ENCODE measurements around the gene MGAT4C.

MGAT4C gene

GRCh38 chr12:86233126-86233525 lies 23.1 kb downstream of the MGAT4C start:
- no peaks in the 10 kb centered on the region for H3K36me3 ChIP-seq (ENCODE audit: control insufficient read depth in 5 of 5, insufficient read depth in 5 of 5, low read length in 5 of 5)
- H3K27me3 ChIP-seq (ENCODE audit: control insufficient read depth in 5 of 5, insufficient read depth in 4 of 5, low read length in 5 of 5) = no peaks in the 10 kb centered on the region
- H3K4me1 ChIP-seq (ENCODE audit: control insufficient read depth in 5 of 5, insufficient read depth in 5 of 5, low read length in 5 of 5) = no peaks in the 10 kb centered on the region
- H3K27ac ChIP-seq (ENCODE audit: low read depth, low read length) = no peak overlapping the region
- H3K9me3 ChIP-seq (ENCODE audit: control insufficient read depth in 5 of 5, low read length in 5 of 5) = no peaks in the 10 kb centered on the region
- no peak overlapping the region for H3K4me3 ChIP-seq (ENCODE audit: low read depth in 1 of 5, low read length in 5 of 5)
- no peak overlapping the region for H3K9ac ChIP-seq (ENCODE audit: low read length in 5 of 5)

- Histone ChIP-seq H3K4me3 (ENCODE audit: low read depth in 1 of 5, low read length in 5 of 5) (no peak overlapping the region), H3K9me3 (ENCODE audit: control insufficient read depth in 5 of 5, low read length in 5 of 5) (peaks cover 0 to 2% (median 0%) of the 10 kb centered on the region in 5 donors), H3K9ac (ENCODE audit: low read length in 5 of 5) (no peak overlapping the region), H3K36me3 (ENCODE audit: control insufficient read depth in 5 of 5, insufficient read depth in 5 of 5, low read length in 5 of 5) (no peaks in the 10 kb centered on the region), H3K27me3 (ENCODE audit: control insufficient read depth in 5 of 5, insufficient read depth in 4 of 5, low read length in 5 of 5) (no peaks in the 10 kb centered on the region), H3K27ac (ENCODE audit: low read depth, low read length) (no peak overlapping the region), H3K4me1 (ENCODE audit: control insufficient read depth in 5 of 5, insufficient read depth in 5 of 5, low read length in 5 of 5) (no peaks in the 10 kb centered on the region)
Measured at GRCh38 chr12:86230516-86231146, 25.6 kb downstream of the MGAT4C start.

GRCh38 chr12:86229772-86230171 lies 26.4 kb downstream of the MGAT4C start:
- Histone ChIP-seq H3K4me1 (ENCODE audit: control insufficient read depth in 5 of 5, insufficient read depth in 5 of 5, low read length in 5 of 5) (no peaks in the 10 kb centered on the region), H3K27ac (ENCODE audit: low read depth, low read length) (no peak overlapping the region), H3K9ac (ENCODE audit: low read length in 5 of 5) (no peak overlapping the region), H3K4me3 (ENCODE audit: low read depth in 1 of 5, low read length in 5 of 5) (no peak overlapping the region), H3K27me3 (ENCODE audit: control insufficient read depth in 5 of 5, insufficient read depth in 4 of 5, low read length in 5 of 5) (no peaks in the 10 kb centered on the region), H3K9me3 (ENCODE audit: control insufficient read depth in 5 of 5, low read length in 5 of 5) (peaks cover 0 to 6% (median 0%) of the 10 kb centered on the region in 5 donors), H3K36me3 (ENCODE audit: control insufficient read depth in 5 of 5, insufficient read depth in 5 of 5, low read length in 5 of 5) (no peaks in the 10 kb centered on the region)

GRCh38 chr12:86228656-86229055 lies 27.5 kb downstream of the MGAT4C start:
- Histone ChIP-seq H3K9me3 (ENCODE audit: control insufficient read depth in 5 of 5, low read length in 5 of 5) (peaks cover 0 to 6% (median 0%) of the 10 kb centered on the region in 5 donors), H3K36me3 (ENCODE audit: control insufficient read depth in 5 of 5, insufficient read depth in 5 of 5, low read length in 5 of 5) (no peaks in the 10 kb centered on the region), H3K4me3 (ENCODE audit: low read depth in 1 of 5, low read length in 5 of 5) (no peak overlapping the region), H3K9ac (ENCODE audit: low read length in 5 of 5) (no peak overlapping the region), H3K27me3 (ENCODE audit: control insufficient read depth in 5 of 5, insufficient read depth in 4 of 5, low read length in 5 of 5) (no peaks in the 10 kb centered on the region), H3K4me1 (ENCODE audit: control insufficient read depth in 5 of 5, insufficient read depth in 5 of 5, low read length in 5 of 5) (no peaks in the 10 kb centered on the region), H3K27ac (ENCODE audit: low read depth, low read length) (no peak overlapping the region)

- Histone ChIP-seq H3K27me3 (ENCODE audit: control insufficient read depth in 5 of 5, insufficient read depth in 4 of 5, low read length in 5 of 5) (no peaks in the 10 kb centered on the region), H3K27ac (ENCODE audit: low read depth, low read length) (no peak overlapping the region), H3K36me3 (ENCODE audit: control insufficient read depth in 5 of 5, insufficient read depth in 5 of 5, low read length in 5 of 5) (no peaks in the 10 kb centered on the region), H3K4me1 (ENCODE audit: control insufficient read depth in 5 of 5, insufficient read depth in 5 of 5, low read length in 5 of 5) (no peaks in the 10 kb centered on the region), H3K9me3 (ENCODE audit: control insufficient read depth in 5 of 5, low read length in 5 of 5) (peaks cover 0 to 8% (median 0%) of the 10 kb centered on the region in 5 donors), H3K9ac (ENCODE audit: low read length in 5 of 5) (no peak overlapping the region), H3K4me3 (ENCODE audit: low read depth in 1 of 5, low read length in 5 of 5) (no peak overlapping the region)
Measured at GRCh38 chr12:86226481-86226880, 29.7 kb downstream of the MGAT4C start.

GRCh38 chr12:86216591-86216990 lies 39.6 kb downstream of the MGAT4C start:
- H3K4me3 ChIP-seq (ENCODE audit: low read depth in 1 of 5, low read length in 5 of 5) = no peak overlapping the region
- no peaks in the 10 kb centered on the region for H3K27me3 ChIP-seq (ENCODE audit: control insufficient read depth in 5 of 5, insufficient read depth in 4 of 5, low read length in 5 of 5)
- no peak overlapping the region for H3K27ac ChIP-seq (ENCODE audit: low read depth, low read length)
- no peak overlapping the region for H3K9ac ChIP-seq (ENCODE audit: low read length in 5 of 5)
- no peaks in the 10 kb centered on the region for H3K36me3 ChIP-seq (ENCODE audit: control insufficient read depth in 5 of 5, insufficient read depth in 5 of 5, low read length in 5 of 5)
- H3K9me3 ChIP-seq (ENCODE audit: control insufficient read depth in 5 of 5, low read length in 5 of 5) = no peaks in the 10 kb centered on the region
- H3K4me1 ChIP-seq (ENCODE audit: control insufficient read depth in 5 of 5, insufficient read depth in 5 of 5, low read length in 5 of 5) = no peaks in the 10 kb centered on the region

- Histone ChIP-seq H3K36me3 (ENCODE audit: control insufficient read depth in 5 of 5, insufficient read depth in 5 of 5, low read length in 5 of 5) (no peaks in the 10 kb centered on the region), H3K9me3 (ENCODE audit: control insufficient read depth in 5 of 5, low read length in 5 of 5) (no peaks in the 10 kb centered on the region), H3K4me1 (ENCODE audit: control insufficient read depth in 5 of 5, insufficient read depth in 5 of 5, low read length in 5 of 5) (no peaks in the 10 kb centered on the region), H3K27ac (ENCODE audit: low read depth, low read length) (no peak overlapping the region), H3K27me3 (ENCODE audit: control insufficient read depth in 5 of 5, insufficient read depth in 4 of 5, low read length in 5 of 5) (no peaks in the 10 kb centered on the region), H3K4me3 (ENCODE audit: low read depth in 1 of 5, low read length in 5 of 5) (no peak overlapping the region), H3K9ac (ENCODE audit: low read length in 5 of 5) (no peak overlapping the region)
Measured at GRCh38 chr12:86213012-86213411, 43.2 kb downstream of the MGAT4C start.

GRCh38 chr12:86198696-86199444 lies 57.3 kb downstream of the MGAT4C start:
- H3K36me3 ChIP-seq (ENCODE audit: control insufficient read depth in 5 of 5, insufficient read depth in 5 of 5, low read length in 5 of 5) = no peaks in the 10 kb centered on the region
- H3K27ac ChIP-seq (ENCODE audit: low read depth, low read length) = no peak overlapping the region
- H3K4me3 ChIP-seq (ENCODE audit: low read depth in 1 of 5, low read length in 5 of 5) = no peak overlapping the region
- H3K4me1 ChIP-seq (ENCODE audit: control insufficient read depth in 5 of 5, insufficient read depth in 5 of 5, low read length in 5 of 5) = no peaks in the 10 kb centered on the region
- H3K9ac ChIP-seq (ENCODE audit: low read length in 5 of 5) = no peak overlapping the region
- H3K27me3 ChIP-seq (ENCODE audit: control insufficient read depth in 5 of 5, insufficient read depth in 4 of 5, low read length in 5 of 5) = no peaks in the 10 kb centered on the region
- H3K9me3 ChIP-seq (ENCODE audit: control insufficient read depth in 5 of 5, low read length in 5 of 5) = no peaks in the 10 kb centered on the region

GRCh38 chr12:86196465-86196864 lies 59.7 kb downstream of the MGAT4C start:
- H3K9me3 ChIP-seq (ENCODE audit: control insufficient read depth in 5 of 5, low read length in 5 of 5) = no peaks in the 10 kb centered on the region

GRCh38 chr12:86194721-86195120 lies 61.5 kb downstream of the MGAT4C start:
- Histone ChIP-seq H3K27me3 (ENCODE audit: control insufficient read depth in 5 of 5, insufficient read depth in 4 of 5, low read length in 5 of 5) (no peaks in the 10 kb centered on the region), H3K9me3 (ENCODE audit: control insufficient read depth in 5 of 5, low read length in 5 of 5) (no peaks in the 10 kb centered on the region), H3K27ac (ENCODE audit: low read depth, low read length) (no peak overlapping the region), H3K9ac (ENCODE audit: low read length in 5 of 5) (no peak overlapping the region), H3K4me1 (ENCODE audit: control insufficient read depth in 5 of 5, insufficient read depth in 5 of 5, low read length in 5 of 5) (no peaks in the 10 kb centered on the region), H3K36me3 (ENCODE audit: control insufficient read depth in 5 of 5, insufficient read depth in 5 of 5, low read length in 5 of 5) (no peaks in the 10 kb centered on the region), H3K4me3 (ENCODE audit: low read depth in 1 of 5, low read length in 5 of 5) (no peak overlapping the region)

More at GRCh38 chr12:86196465-86196864, 59.7 kb downstream of the MGAT4C start:
- Histone ChIP-seq H3K36me3 (ENCODE audit: control insufficient read depth in 5 of 5, insufficient read depth in 5 of 5, low read length in 5 of 5) (no peaks in the 10 kb centered on the region), H3K4me1 (ENCODE audit: control insufficient read depth in 5 of 5, insufficient read depth in 5 of 5, low read length in 5 of 5) (no peaks in the 10 kb centered on the region), H3K4me3 (ENCODE audit: low read depth in 1 of 5, low read length in 5 of 5) (no peak overlapping the region), H3K27ac (ENCODE audit: low read depth, low read length) (no peak overlapping the region), H3K9ac (ENCODE audit: low read length in 5 of 5) (no peak overlapping the region), H3K27me3 (ENCODE audit: control insufficient read depth in 5 of 5, insufficient read depth in 4 of 5, low read length in 5 of 5) (no peaks in the 10 kb centered on the region)

Data from subcutaneous abdominal adipose tissue (tissue), 5 donors.